UCSD-AML1 (cell line): ENCODE measurements around the gene COG7.
A peak's percentile ranks its signal among the peaks of the same experiment; 100 is the strongest.
"Not testable (repeated sequence)": the region's sequence is repeated elsewhere in the genome, so short reads cannot be mapped to it uniquely, and the experiment has no call there.

Experiments
- DNase-seq: peaks from one replicate; lab custom pipeline; 2025; ENCODE audit not compliant: unreplicated experiment; lab: John Stamatoyannopoulos, UW

Gene COG7

DNA sequence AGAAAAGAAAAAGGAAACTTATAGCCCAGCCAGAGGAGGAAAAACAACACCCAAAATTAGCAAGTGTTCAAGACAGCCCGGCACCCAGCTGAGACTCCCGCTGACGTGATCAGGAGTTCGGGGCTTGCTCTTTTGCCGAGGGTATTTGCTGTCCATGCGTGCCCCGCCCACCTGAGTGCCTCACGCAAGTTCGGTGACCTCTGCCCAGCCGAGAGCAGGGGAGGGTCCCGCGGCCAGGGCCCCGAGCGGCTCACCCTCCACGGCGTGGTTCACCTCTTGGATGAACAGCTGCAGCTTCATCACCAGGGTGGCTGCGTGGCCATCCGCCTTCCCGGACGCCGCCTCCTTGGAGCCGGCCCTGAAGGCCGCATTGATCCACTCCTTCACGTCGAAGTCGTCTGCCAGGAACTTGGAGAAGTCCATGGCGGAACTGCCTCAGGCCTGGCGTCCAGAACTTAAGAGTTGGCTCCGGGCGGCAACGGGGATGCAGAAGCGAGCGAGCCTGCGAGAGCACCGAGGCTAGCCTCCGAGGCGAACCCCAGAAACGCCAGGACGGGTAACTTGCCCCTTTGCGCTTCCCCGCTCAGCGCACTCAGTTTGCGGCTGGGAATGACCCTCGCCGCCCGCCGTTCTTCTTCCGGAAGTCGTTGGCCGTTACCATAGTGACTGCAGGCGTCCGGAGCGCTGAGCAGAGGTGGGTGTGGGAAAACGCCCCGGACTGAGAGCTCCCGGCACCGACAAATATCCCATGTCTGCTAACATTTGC is at the start of gene COG7:
Gene COG7, minus strand, starts transcription at position 618 of the 766 bp plus-strand sequence. Its CDS starts 195 bp downstream, at position 423.
- peak; percentile 85 for DNase-seq

DNA sequence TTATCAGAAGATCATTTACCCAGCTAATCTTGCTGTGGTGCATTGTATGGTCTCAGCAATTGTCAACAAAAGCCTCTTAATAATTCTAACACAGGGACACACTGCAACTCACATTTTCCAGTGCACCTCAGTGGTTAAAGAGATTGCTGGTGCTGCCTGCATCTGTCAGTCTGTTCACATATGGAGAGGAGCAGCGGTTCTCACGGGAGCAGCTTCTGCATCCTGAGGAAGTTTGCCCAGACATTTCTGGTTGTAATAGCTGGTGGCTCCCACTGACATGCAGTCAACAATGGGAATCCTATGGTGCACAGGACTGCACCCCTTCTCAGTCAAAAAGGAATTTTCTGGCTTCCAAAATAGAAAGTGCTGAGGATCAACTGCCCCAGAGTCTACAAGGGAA is 49.5 kb upstream of the COG7 start:
- DNase-seq = peak; percentile 17

DNA sequence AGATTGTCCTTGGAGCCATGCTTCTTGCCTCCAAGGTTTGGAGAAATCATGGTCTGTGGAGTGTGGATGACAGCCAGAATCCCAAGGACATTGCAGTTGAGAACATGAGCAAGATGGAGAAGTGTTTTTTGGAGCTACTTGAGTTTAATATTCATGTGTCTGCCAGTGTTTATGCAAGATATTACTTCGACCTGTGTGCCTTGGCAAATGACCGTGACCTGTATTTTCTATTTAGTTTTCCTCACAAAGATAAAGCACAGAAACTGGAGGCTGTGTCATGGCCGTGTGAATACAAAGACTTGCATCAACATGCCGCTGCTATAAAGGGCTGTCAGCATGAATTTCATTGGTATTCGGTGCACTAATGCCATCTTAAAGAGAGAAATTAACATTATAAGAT is 48.3 kb upstream of the COG7 start:
- DNase-seq = no peak

DNA sequence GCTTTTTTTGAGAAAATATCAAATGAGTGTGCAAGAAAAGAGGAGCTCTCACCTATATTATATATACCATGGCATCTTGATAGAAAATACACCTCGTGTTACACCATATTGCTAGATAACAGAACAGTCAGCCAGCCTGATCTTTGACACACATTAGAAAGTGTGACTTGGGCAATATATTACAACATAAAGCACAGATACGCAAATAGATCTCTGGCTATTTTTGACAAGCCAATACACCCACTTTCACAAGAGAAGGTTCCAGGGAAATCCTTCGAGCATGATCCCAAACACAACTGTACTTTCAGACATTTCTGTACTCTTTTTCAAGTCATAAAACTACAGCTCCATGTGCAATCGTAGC is 47.9 kb upstream of the COG7 start:
- no peak for DNase-seq

DNA sequence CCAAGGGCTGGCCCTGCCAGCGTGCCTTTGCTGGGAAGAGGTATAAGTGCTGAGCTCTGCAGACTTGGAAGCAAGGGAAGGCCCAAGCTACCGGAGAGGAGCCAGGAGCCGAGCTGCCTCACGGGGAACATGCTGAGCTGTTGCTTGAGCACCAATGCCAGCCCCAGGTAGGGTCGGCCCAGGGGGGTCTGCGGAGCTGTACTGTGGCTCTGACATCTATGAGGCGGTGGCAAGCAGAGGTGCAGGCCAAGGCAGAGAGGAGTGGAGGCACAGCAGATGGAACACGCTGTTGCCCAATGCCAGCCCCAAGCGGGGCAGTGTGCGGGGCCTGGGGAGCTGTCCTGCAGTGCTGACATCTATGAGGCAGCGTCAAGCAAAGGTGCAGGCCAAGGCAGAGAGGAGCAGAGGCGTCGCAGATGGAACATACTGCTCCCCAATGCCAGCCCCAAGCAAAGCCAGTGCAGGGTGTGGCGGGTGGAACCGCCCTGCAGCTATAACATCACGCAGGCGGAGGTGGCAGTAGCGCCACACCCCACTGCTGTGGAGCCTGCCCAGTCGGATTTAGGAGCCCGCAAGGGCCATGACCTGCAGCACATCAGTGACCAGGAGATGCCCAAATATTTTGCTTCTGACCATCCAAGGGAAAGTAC is 47.3 kb upstream of the COG7 start:
- no peak for DNase-seq

DNA sequence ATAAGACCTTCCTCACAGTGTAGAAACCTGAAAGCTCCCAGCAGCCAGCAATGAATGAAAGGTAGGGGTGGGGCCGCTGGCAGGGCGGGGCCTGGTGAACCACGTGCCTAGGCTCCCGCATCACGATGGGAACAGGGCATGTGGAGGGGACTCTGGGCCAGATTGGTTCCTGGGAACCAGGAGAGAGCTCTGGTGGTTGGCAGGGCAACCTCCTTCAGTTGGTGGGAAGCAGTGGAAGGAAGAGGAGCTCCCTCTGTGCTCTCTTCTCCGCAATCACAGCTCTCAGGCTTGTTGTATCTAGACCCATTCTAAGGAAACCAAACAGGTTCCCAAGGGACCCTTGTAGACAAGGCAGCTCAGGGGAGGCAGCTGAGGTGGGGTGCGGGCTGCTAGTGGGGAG is 46.8 kb upstream of the COG7 start:
- DNase-seq = no peak

DNA sequence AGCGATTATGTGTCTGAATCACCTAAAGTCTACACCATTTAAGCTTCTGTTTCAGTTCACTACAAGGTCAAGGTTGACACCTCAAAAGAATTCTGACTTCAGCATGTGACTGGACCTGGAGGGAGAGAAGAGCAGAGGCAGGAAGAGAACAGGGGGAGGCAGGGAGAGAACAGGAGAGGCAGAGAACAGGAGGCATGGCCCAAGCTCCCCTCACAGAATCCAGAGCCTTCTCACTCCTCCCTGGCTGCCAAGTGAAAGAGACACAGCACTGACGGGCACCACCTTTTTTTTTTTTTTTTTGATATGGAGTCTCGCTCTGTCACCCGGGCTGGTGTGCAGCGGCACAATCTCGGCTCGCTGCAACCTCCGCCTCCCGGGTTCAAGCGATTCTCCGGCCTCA is 45.9 kb upstream of the COG7 start:
- no peak for DNase-seq

DNA sequence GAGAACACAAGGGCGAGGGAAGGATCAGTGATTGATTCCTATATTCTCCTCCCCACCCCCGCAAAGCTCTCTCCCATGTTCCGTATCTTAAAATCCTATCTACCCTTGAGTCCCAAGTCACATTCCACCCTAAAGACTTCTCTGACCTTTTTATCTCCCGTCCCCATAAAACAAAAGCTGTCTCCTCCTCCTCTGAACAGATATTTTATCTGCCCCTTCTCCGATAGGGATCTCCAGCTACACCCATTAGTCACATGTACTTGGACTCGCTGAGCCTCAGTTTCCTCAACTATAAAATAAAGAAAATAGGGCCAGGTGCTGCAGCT is 44.5 kb upstream of the COG7 start:
- DNase-seq = no peak

DNA sequence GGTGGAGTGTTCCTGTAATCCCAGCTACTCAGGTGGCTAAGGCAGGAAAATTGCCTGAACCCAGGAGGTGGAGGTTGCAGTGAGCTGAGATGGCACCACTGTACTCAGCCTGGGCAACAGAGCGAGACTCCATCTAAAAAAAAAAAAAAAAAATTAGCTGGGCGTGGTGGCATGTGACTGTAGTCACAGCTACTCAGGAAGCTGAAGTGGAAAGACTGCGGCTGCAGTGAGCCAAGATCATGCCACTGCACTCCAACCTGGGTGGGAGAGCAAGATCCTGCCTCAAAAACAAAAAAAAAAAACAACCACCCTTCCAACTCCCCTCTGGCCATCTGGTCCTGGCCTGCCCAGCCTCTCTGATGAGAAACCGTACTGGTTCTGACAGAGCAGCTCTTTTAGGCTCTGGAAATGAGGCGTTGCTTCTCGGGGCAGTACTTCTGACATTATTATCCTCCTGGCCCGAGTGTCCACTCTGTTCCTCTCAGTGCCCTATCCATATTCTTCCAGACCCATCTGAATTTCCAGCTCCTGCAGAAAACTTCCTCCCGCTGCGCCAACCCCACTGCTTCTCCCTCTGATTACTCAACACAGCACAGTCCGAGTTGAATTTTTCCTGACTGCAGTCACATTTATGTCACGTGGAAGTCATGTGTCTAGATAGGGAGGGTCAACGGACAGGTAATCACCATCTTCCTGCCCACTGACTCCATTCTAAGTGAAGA is 44.0 kb upstream of the COG7 start:
- DNase-seq = no peak

DNA sequence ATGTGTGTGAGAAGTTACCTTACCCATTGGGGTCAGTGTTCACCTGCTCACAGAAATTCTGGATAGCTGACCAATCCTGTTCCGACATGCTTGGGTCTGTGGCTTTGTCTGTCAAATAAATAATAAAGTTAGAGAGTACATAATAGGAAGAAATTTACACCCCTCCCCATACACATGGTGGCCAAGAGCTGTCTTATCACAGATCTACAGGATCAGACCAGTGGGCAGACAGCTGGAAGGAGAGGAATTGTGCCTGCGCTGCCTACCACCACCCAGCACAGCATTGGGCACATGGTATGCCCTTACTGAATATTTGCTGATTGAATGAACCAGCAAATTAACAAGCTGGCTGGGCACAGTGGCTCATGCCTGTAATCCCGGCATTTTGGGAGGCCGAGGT is 42.7 kb upstream of the COG7 start:
- no peak for DNase-seq

DNA sequence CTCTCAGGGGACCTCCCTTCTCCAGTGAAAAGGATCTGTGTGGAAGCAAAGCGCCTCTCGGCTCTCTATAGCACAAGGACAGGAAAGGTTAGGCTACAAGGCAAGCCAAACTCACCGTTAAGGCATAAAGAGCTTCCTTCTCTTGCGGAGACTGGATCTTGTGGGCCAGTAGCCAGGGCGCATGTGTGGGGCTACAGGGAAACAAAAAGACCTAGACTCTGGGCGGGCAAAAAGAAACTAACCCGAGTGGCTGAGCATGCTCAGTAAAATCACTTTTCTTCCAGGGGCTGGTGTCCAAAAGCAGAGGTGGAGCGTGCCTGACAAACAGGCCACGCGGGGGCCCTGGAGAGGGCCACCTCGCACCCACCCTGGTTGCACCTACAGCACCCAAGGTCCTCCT is 41.2 kb upstream of the COG7 start:
- DNase-seq = no peak

DNA sequence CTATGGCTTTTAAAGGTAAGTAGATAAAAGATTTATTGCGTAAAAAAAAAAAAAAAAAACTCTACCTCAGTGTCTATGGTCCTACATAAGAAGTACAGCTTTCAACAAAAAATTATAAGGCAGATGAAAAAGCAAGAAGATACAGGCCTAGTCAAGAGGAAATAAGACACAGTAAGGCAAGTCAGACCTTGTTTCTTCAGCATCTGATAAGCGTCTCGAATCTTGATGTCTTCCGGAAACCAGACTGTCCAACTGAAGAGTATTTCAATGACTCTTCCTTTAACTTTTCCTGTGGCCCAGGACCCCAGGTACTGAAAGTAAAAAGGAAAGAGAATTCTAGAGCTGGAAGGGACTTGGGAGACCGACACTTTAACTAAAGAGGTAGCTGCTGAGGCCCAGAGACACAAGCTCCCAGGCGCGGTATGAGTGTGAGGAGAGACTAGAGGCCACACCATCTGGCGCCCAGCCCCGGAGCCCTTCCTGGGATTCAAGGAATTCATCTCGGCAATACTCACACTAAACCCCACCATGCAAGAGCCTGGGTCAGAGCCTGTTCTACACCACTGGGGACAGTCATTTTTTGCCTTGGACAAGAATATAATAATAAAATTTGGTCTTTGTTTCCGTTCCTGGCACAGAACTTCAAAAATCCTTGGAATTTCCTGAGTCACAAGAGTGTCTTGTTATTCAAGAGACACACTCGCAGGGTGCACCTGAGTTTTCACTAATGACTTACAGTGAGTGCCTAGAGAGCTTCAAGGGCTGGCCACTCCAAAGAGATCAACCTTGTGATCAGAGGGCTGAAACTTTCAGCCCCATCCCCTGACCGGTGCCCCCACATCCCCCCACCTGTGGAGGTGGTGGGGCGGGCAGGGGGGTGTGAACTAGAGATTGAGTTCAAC is 38.8 kb upstream of the COG7 start:
- DNase-seq = no peak

DNA sequence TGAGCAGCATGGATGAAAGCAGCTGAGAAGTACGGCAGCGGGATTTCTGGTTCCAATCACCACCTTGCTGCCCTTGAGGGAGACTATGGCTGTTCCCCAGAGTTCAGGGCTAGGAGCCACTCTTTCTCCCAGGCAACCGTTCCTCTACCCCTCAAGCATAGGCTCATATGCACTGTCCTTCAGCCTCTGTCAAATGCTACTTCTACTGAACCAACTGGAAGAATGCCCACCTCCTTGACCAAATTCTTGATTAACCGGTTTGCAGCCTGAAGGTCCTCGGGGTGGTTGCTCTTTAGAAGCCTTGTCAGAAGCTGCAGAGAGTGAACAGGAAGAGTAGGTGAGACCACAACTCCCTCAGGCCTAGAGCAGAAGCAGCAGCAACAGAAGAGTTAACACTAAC is 33.5 kb upstream of the COG7 start:
- DNase-seq = no peak

DNA sequence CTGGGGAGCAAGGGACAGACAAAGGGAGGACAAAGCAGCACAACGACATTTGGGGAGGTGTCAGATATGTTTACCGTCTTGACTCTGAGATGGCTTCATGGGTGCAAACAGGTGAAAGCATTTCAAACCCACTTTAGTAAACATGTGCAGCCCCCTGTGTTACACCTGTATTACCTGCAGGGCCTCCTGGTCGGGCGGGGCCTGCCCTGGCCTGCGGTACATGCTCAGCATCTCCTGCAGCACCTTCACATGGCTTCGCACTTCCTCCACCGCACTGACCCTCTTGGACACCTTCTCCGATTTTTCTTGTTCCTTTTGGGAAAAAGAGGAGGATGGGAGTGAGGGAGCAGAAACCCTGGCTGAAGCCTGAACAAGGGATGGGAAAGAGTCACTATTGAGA is 32.9 kb upstream of the COG7 start:
- no peak for DNase-seq

DNA sequence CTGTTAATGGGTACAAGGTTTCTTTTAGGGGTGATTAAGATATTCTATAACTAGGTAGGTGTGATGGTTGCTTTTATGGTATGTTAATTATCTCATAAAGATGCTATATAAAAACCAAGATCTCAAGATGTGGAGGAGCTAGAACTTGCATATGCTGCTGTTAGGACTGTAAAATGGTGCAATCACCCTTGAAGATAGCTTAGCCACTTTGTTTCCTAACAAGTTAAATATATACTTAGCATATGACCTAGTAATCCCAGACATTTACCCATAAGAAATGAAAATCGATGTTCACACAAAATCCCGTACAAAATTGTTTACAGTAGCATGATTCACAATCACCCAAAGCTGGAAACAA is 32.2 kb upstream of the COG7 start:
- DNase-seq = no peak

DNA sequence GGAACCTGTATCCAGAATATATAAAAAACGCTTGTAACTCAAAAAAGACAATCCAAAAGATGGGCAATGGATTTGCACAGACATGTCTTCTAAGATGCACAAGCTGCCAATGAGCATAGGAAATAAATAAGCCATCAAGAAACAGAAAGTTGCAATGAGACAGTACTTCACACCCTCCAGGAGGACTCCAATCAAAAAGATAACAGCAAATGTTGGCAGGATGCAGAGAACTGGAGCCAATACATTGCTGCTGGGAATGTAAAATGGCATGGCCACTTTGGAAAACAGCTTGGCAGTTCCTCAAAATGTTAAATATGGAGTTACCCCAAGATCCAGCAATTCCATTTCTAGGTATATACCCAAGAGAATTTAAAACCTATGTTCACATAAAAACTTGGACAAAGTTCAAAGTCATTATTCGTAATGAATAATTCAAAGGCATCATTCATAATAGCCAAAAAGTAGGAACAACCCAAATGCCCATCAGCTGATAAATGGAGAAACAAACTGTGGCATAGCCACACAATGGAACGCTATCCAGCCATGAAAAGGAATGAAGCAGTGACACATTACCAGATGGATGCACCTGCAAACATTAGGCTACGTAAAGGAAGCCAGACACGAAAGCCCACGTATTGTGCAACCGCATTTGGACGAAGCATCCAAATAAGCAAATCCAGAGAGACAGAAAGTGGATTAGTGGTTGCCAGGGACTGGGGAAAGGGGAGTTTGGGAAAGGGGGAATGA is 31.7 kb upstream of the COG7 start:
- no peak for DNase-seq

DNA sequence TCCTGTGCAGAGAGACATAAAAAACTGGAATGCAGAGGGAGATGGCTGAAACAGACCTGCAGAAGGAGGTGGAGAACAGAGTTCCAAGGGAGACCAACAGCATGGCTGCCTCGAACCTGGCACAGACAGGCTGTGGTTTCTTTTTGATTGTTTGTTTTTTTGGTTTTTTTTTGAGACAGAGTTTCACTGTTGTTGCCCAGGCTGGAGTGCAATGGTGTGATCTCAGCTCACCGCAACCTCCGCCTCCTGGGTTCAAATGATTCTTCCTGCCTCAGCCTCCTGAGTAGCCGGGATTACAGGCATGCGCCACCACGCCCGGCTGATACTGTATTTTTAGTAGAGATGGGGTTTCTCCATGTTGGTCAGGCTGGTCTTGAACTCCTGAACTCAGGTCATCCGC is 30.5 kb upstream of the COG7 start:
- DNase-seq = not testable (repeated sequence)

DNA sequence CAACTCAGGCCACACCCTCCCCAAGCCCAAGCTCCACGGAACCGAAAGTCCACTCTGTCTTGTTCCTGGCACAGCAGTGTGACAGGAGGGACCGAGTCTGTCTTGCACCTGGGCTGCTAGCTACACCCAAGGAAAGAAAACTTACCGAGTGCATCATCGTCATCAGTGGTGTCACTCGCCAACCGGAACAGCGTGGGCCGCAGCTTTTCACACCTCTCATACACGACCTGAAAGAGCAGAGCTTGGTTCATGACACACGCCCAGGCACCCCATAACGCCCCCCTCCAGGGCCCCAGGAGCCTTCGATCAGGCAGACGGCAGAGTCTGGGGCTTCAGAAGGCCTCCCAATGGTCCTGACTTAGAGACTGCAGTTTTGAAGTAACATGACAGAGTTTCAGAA is 29.8 kb upstream of the COG7 start:
- DNase-seq = no peak

DNA sequence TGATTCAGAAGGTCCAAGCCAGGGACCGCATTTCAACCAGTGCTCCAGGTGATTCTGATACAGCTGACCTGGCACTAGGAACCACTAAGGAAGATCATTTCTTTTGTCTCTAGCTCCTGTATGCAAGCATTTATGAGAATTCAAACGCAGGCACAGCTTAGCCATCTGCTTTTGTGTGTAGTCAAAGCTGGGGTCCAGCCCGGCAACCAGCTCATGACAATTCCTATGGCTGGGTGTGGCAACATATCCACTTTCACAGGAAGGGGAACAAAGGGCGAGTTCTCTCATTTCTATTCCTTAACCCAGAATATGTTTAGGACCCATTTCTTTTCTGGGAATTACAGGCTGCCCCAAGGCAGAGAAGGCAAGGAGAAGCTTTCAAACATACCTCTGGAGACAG is 27.3 kb upstream of the COG7 start:
- no peak for DNase-seq

DNA sequence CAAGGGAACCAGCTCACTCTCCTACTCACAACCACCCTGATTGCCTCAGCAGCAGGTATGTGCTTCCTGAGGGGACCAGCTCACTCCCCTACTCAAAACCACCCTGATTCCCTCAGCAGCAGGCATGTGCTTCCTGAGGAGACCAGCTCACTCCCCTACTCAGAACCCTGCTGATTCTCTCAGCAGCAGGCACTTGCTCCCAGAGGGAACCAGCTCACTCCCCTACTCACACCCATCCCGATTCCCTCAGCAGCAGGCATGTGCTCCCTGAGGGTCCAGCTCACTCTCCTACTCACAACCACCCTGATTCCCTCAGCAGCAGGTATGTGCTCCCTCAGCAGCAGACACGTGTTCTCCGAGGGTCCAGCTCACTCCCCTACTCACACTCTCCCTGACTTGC is 26.1 kb upstream of the COG7 start:
- no peak for DNase-seq

DNA sequence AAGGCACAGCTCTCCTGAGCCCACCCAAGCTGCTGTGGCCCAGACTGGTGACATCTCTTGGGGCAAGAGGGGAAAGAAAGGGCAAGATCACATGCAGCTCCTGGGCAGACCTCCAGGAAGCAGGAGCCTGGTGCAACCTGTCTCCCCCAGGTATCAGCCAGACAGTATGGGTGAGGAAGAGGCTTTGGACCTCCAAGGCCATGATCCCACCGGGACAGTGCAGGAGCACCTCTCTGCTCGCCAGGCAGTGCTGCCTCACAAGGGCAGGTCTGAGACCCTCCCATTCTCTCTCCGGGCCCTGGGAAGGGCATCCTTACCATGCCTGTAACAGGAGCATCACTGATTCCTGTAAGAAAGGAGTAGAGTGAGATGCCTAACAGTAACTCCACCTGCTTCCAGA is 25.6 kb upstream of the COG7 start:
- DNase-seq = no peak
